GM23338 (cell line): ENCODE data around the gene SARS2. TPM values are rescaled to one million over a fixed set of nuclear protein-coding genes. Genes with fewer than 3 reads are reported as not detected.

ENCODE experiments used
- ATAC-seq: fragments of 200-7000 bp; cut with Tn5 transposase; 3 replicates; pipeline ENCODE4 v1.9.1; 2020
- DNase-seq: peaks from one replicate; pipeline ENCODE4 v3.0.0-alpha.2; 2015; ENCODE audit warnings: low spot score
- H2AFZ ChIP-seq: fragments of 200-600 bp; sonication (generic); 2 replicates; pipeline ENCODE4 v1.8.0; 2016; ENCODE audit warnings: antibody characterized with exemption, mild to moderate bottlenecking, moderate library complexity
- H3F3A ChIP-seq: fragments of 200-600 bp; sonication (generic); replicated peaks from 2 replicates; pipeline ENCODE4 v1.8.0; 2017; ENCODE audit warnings: antibody characterized with exemption, mixed run types, low read depth
- H3K27ac ChIP-seq: fragments of 200-600 bp; sonication (generic); 2 replicates; pipeline ENCODE4 v1.6.1; 2016; ENCODE audit warnings: low read depth
- H3K27me3 ChIP-seq: fragments of 200-600 bp; sonication (generic); 2 replicates; pipeline ENCODE4 v1.8.0; 2016; ENCODE audit warnings: mild to moderate bottlenecking, mixed run types, moderate library complexity; ENCODE audit not compliant: insufficient read depth
- H3K36me3 ChIP-seq: fragments of 200-600 bp; sonication (generic); 2 replicates; pipeline ENCODE4 v1.8.0; 2016; ENCODE audit warnings: mild to moderate bottlenecking; ENCODE audit not compliant: insufficient read depth
- H3K4me1 ChIP-seq: fragments of 200-600 bp; sonication (generic); 2 replicates; pipeline ENCODE4 v1.8.0; 2016; ENCODE audit warnings: mild to moderate bottlenecking, moderate library complexity; ENCODE audit not compliant: insufficient read depth
- H3K4me2 ChIP-seq: fragments of 200-600 bp; sonication (generic); 2 replicates; pipeline ENCODE4 v1.7.1; 2017; ENCODE audit warnings: mixed run types
- H3K4me3 ChIP-seq: fragments of 200-600 bp; sonication (generic); 2 replicates; pipeline ENCODE4 v1.6.1; 2016; ENCODE audit warnings: mixed run types
- H3K79me2 ChIP-seq: fragments of 200-600 bp; sonication (generic); replicated peaks from 2 replicates; pipeline ENCODE4 v1.8.0; 2017; ENCODE audit warnings: mild to moderate bottlenecking; ENCODE audit not compliant: insufficient read depth
- H3K9me2 ChIP-seq: fragments of 200-600 bp; sonication (generic); 2 replicates; pipeline ENCODE4 v1.8.0; 2017; ENCODE audit not compliant: insufficient read depth
- H4K20me1 ChIP-seq: fragments of 200-600 bp; sonication (generic); replicated peaks from 2 replicates; pipeline ENCODE4 v1.8.0; 2017; ENCODE audit warnings: mild to moderate bottlenecking; ENCODE audit not compliant: insufficient read depth
- H3K27ac Mint-ChIP-seq: 2 replicates; pipeline ENCODE4 v1.8.0; 2020; ENCODE audit warnings: inconsistent platforms, mild to moderate bottlenecking, moderate library complexity, mixed read lengths
- H3K27me3 Mint-ChIP-seq: 3 replicates; pipeline ENCODE4 v1.8.0; 2022; ENCODE audit warnings: low read depth, mild to moderate bottlenecking, moderate library complexity, mixed read lengths, inconsistent platforms; ENCODE audit not compliant: insufficient read depth, poor library complexity
- H3K36me3 Mint-ChIP-seq: 3 replicates; pipeline ENCODE4 v1.8.0; 2021; ENCODE audit warnings: low read depth, mild to moderate bottlenecking, inconsistent platforms, moderate library complexity, mixed read lengths
- H3K4me1 Mint-ChIP-seq: 3 replicates; pipeline ENCODE4 v1.8.0; 2020; ENCODE audit warnings: mild to moderate bottlenecking, inconsistent platforms, mixed read lengths
- H3K4me3 Mint-ChIP-seq: 3 replicates; pipeline ENCODE4 v1.8.0; 2021; ENCODE audit warnings: moderate library complexity, mild to moderate bottlenecking, inconsistent platforms, mixed read lengths
- H3K9me3 Mint-ChIP-seq: 3 replicates; pipeline ENCODE4 v1.8.0; 2020; ENCODE audit warnings: moderate library complexity, mild to moderate bottlenecking, inconsistent platforms, mixed read lengths
- ETS1 ChIP-seq: IDR thresholded peaks from 2 replicates; pipeline ENCODE4 v1.6.1; 2016; ENCODE audit warnings: antibody characterized with exemption
- EZH2 ChIP-seq: fragments of 200-600 bp; sonication (generic); IDR thresholded peaks from one replicate; pipeline ENCODE4 v1.8.0; 2017; ENCODE audit warnings: antibody characterized with exemption, mild to moderate bottlenecking, low read depth; ENCODE audit not compliant: unreplicated experiment
- REST ChIP-seq: IDR thresholded peaks from one replicate; pipeline ENCODE4 v1.6.1; 2018; ENCODE audit warnings: antibody characterized with exemption; ENCODE audit not compliant: unreplicated experiment
- STAT1 ChIP-seq: IDR thresholded peaks from one replicate; pipeline ENCODE4 v1.6.1; 2016; ENCODE audit warnings: antibody characterized with exemption; ENCODE audit not compliant: unreplicated experiment
- ZNF114 ChIP-seq: fragments of 250-450 bp; sonication (Bioruptor Pico); IDR thresholded peaks from 2 replicates; pipeline ENCODE4 v1.5.0; 2020; ENCODE audit warnings: mild to moderate bottlenecking, moderate library complexity
- ZNF462 ChIP-seq: fragments of 250-450 bp; sonication (Bioruptor Pico); IDR thresholded peaks from 2 replicates; pipeline ENCODE4 v1.5.0; 2020; ENCODE audit warnings: mild to moderate bottlenecking, moderate library complexity
- polyA plus RNA-seq: library from polyadenylated mRNA; unstranded; fragments of >200 nt; fragmentation: Nextera tagmentation; extraction: Ambion mirVana; gene quantifications from 2 replicates; pipeline ENCODE4 v1.2.1, GENCODE V29; 2016
- total RNA-seq: library from RNA; depleted of rRNA; stranded (reverse); fragments of >200 nt; shearing (Covaris generic); gene quantifications from 2 replicates; pipeline ENCODE4 v1.2.3, GENCODE V29; 2014
- TF ChIP-seq, protein P1 (sequence below), 2 experiments: fragments of 200-600 bp in 1 of 2; sonication (generic) in 1 of 2; conservative IDR thresholded peaks; 2 replicates each; pipeline versions ENCODE4 v1.5.1 to v1.6.1; 2016 to 2017; ENCODE audit warnings: antibody characterized with exemption in 2 of 2, low read depth in 2 of 2, mild to moderate bottlenecking in 2 of 2, moderate library complexity in 1 of 2

The SARS2 gene
- total and polyA plus RNA-seq, 2 experiments from 2014 or later: 70.6 to 75.7 TPM

- Mint-ChIP-seq H3K27me3 (peaks cover 12% of the 10 kb centered on the region), H3K27ac (no peak overlapping the region), H3K36me3 (peaks cover 12% of the 10 kb centered on the region; the same call in 2 of the 3 replicates), H3K9me3 (no peaks in the 10 kb centered on the region), H3K4me1 (peaks cover 11% of the 10 kb centered on the region), H3K4me3 (no peak overlapping the region)
- TF ChIP-seq EZH2: no peak
- no peak for TF ChIP-seq ZNF114 (CRISPR knock-in tag)
- TF ChIP-seq STAT1: no peak
- TF ChIP-seq ETS1: no peak
- Histone ChIP-seq H3F3A (0 out of 2 replicates have a peak, but pooled peaks cover 5% of the 10 kb centered on the region), H3K27me3 (no peaks in the 10 kb centered on the region), H3K9me2 (no peaks in the 10 kb centered on the region), H3K36me3 (0 out of 2 replicates have a peak, but pooled peaks cover 6% of the 10 kb centered on the region), H3K79me2 (peaks cover 34% of the 10 kb centered on the region), H3K4me3 (no peak overlapping the region), H2AFZ (no peak overlapping the region), H3K4me1 (peaks cover 9% of the 10 kb centered on the region), H3K4me2 (no peak overlapping the region), H3K27ac (no peak overlapping the region), H4K20me1 (peaks cover 3% of the 10 kb centered on the region; the same call in 1 of the 2 replicates)
- no peak for ATAC-seq
- DNase-seq: no peak
Measured at GRCh38 chr19:38971672-38972071, 41.1 kb upstream of the SARS2 start.

GRCh38 chr19:38970664-38971532 is 40.3 kb upstream of the SARS2 start:
- Mint-ChIP-seq H3K4me3 (no peak overlapping the region), H3K36me3 (peaks cover 17% of the 10 kb centered on the region), H3K27me3 (peaks cover 4% of the 10 kb centered on the region), H3K4me1 (peaks cover 7% of the 10 kb centered on the region), H3K9me3 (no peaks in the 10 kb centered on the region), H3K27ac (no peak overlapping the region)
- Histone ChIP-seq H3K9me2 (no peaks in the 10 kb centered on the region), H3F3A (0 out of 2 replicates have a peak, but pooled peaks cover under 1% of the 10 kb centered on the region), H3K4me1 (peaks cover 6% of the 10 kb centered on the region), H3K27ac (no peak overlapping the region), H3K27me3 (no peaks in the 10 kb centered on the region), H4K20me1 (peaks cover 3% of the 10 kb centered on the region; the same call in 1 of the 2 replicates), H3K4me2 (no peak overlapping the region), H3K36me3 (0 out of 2 replicates have a peak, but pooled peaks cover 6% of the 10 kb centered on the region), H3K79me2 (peaks cover 34% of the 10 kb centered on the region), H2AFZ (no peak overlapping the region), H3K4me3 (no peak overlapping the region)
- ATAC-seq (no peak), DNase-seq (no peak)
- TF ChIP-seq REST (no peak), EZH2 (no peak), ZNF462 (CRISPR knock-in tag) (no peak)
- TF ChIP-seq, protein P1, sequence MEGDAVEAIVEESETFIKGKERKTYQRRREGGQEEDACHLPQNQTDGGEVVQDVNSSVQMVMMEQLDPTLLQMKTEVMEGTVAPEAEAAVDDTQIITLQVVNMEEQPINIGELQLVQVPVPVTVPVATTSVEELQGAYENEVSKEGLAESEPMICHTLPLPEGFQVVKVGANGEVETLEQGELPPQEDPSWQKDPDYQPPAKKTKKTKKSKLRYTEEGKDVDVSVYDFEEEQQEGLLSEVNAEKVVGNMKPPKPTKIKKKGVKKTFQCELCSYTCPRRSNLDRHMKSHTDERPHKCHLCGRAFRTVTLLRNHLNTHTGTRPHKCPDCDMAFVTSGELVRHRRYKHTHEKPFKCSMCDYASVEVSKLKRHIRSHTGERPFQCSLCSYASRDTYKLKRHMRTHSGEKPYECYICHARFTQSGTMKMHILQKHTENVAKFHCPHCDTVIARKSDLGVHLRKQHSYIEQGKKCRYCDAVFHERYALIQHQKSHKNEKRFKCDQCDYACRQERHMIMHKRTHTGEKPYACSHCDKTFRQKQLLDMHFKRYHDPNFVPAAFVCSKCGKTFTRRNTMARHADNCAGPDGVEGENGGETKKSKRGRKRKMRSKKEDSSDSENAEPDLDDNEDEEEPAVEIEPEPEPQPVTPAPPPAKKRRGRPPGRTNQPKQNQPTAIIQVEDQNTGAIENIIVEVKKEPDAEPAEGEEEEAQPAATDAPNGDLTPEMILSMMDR (conservative IDR thresholded peaks at IDR 0.05; ENCODE audit: low read depth in 2 of 2): no peak
